ENCODE measurements around the gene SERTAD2. TPM values are rescaled to one million over a fixed set of nuclear protein-coding genes. Genes with fewer than 3 reads are reported as not detected.

Gene SERTAD2
- total RNA-seq, 4 donors from 2014 or later = 19.5 to 54.0 (median 20.8) TPM

GRCh38 chr2:64649626-64650025 is 4.1 kb downstream of the SERTAD2 start:
- H3K4me3 ChIP-seq = peak overlapping the region in 3 of 4 donors; percentile 19 to 48 (median 22)
- no peaks in the 10 kb centered on the region for H3K9me3 ChIP-seq
- intact Hi-C loops (cut with DNase I) = loop anchor here (5.0 to 10.0 kb wide), 3 partner anchors 65 to 213 kb away; no protein-coding TSS in a partner anchor
- H3K4me1 ChIP-seq = peaks cover 24 to 84% (median 40%) of the 10 kb centered on the region in 3 donors
- TF ChIP-seq POLR2A (IDR thresholded peaks at IDR 0.05) = peak in 1 of 4 donors; percentile 18
- TF ChIP-seq CTCF (IDR thresholded peaks at IDR 0.05) = no peak
- WGBS, 2 donors = 23 to 69% methylated on average over 5 of the region's 5 CpGs
- DNase-seq = no peak
- H3K27me3 ChIP-seq = no peaks in the 10 kb centered on the region
- no peaks in the 10 kb centered on the region for H3K36me3 ChIP-seq
- peak overlapping the region; percentile 55 to 100 (median 86) for H3K27ac ChIP-seq

- Histone ChIP-seq H3K9me3 (no peaks in the 10 kb centered on the region), H3K27ac (peak overlapping the region; percentile 48 to 100 (median 86)), H3K4me1 (peaks cover 27 to 85% (median 45%) of the 10 kb centered on the region in 3 donors), H3K36me3 (no peaks in the 10 kb centered on the region), H3K4me3 (peak overlapping the region in 3 of 4 donors; percentile 19 to 48 (median 22)), H3K27me3 (no peaks in the 10 kb centered on the region)
- DNase-seq = no peak
- intact Hi-C loops (cut with DNase I) = loop anchor here (10.0 kb wide), 1 partner anchor 64 kb away; no protein-coding TSS in a partner anchor
- WGBS, 2 donors = 44 to 84% methylated on average over 6 of the region's 6 CpGs
- TF ChIP-seq POLR2A (IDR thresholded peaks at IDR 0.05) = no peak
- no peak for TF ChIP-seq CTCF (IDR thresholded peaks at IDR 0.05)
Measured at GRCh38 chr2:64649013-64649484, 4.7 kb downstream of the SERTAD2 start.

GRCh38 chr2:64646007-64646880 is 7.5 kb downstream of the SERTAD2 start:
- H3K27ac ChIP-seq = peak overlapping the region; percentile 11 to 100 (median 91)
- intact Hi-C loops (cut with DNase I) = loop anchor here (10.0 kb wide), 1 partner anchor 61 kb away; no protein-coding TSS in a partner anchor
- WGBS, 2 donors = 5 to 6% methylated on average over 9 of the region's 9 CpGs

GRCh38 chr2:64644458-64645382 is 9.0 kb downstream of the SERTAD2 start:
- H3K36me3 ChIP-seq = peaks cover 0 to 6% (median 0%) of the 10 kb centered on the region in 3 donors
- H3K4me3 ChIP-seq = peak overlapping the region; percentile 24 to 66 (median 48)
- no peaks in the 10 kb centered on the region for H3K27me3 ChIP-seq
- 1 to 2% methylated on average over 24 to 30 of the region's 31 CpGs for WGBS, 2 donors
- peak; percentile 22 for DNase-seq
- H3K4me1 ChIP-seq = peaks cover 33 to 100% (median 60%) of the 10 kb centered on the region in 3 donors
- TF ChIP-seq POLR2A (IDR thresholded peaks at IDR 0.05) (peak in 2 of 4 donors; percentile 71 to 87), CTCF (IDR thresholded peaks at IDR 0.05) (no peak)
- H3K27ac ChIP-seq = peak overlapping the region; percentile 86 to 100 (median 94)
- no peaks in the 10 kb centered on the region for H3K9me3 ChIP-seq
- intact Hi-C loops (cut with DNase I) = loop anchor here (10.0 kb wide), 1 partner anchor 60 kb away; no protein-coding TSS in a partner anchor

More at GRCh38 chr2:64646007-64646880, 7.5 kb downstream of the SERTAD2 start:
- Histone ChIP-seq H3K4me3 (peak overlapping the region in 3 of 4 donors; percentile 6 to 49 (median 10)), H3K36me3 (peaks cover 0 to 5% (median 0%) of the 10 kb centered on the region in 3 donors), H3K27me3 (no peaks in the 10 kb centered on the region), H3K9me3 (no peaks in the 10 kb centered on the region), H3K4me1 (peaks cover 30 to 100% (median 59%) of the 10 kb centered on the region in 3 donors)
- DNase-seq = no peak
- TF ChIP-seq POLR2A (IDR thresholded peaks at IDR 0.05) = no peak
- TF ChIP-seq CTCF (IDR thresholded peaks at IDR 0.05) = peak; percentile 89 to 98 (median 95)
